Gastrocnemius medialis (tissue), 4 donors: ENCODE measurements around the gene LRRC8D. TPM values are rescaled to one million over a fixed set of nuclear protein-coding genes. Genes with fewer than 3 reads are reported as not detected.
A peak's percentile ranks its signal among the peaks of the same experiment; 100 is the strongest.

Experiments used
- ATAC-seq, 2 donors: fragments of 150-250 bp; one replicate each; pipeline ENCODE4 v1.9.1; 2016
- DNase-seq, 2 donors: peaks; one replicate each; pipeline ENCODE4 v3.0.0-alpha.2; 2019
- H3K27ac ChIP-seq, 4 donors: fragments of 200-600 bp; sonication (generic); 1 replicate in 1 of 4; 2 replicates in 3 of 4; pipeline ENCODE4 v1.5.1; 2016 to 2018; ENCODE audit warnings: mild to moderate bottlenecking in 2 of 4, moderate library complexity in 1 of 4
- H3K27me3 ChIP-seq, 3 donors: fragments of 200-600 bp; sonication (generic) in 2 of 3; 1 replicate in 1 of 3; 2 replicates in 2 of 3; pipeline versions ENCODE4 v1.5.1 to v1.6.0; 2016 to 2019; ENCODE audit warnings: mild to moderate bottlenecking in 1 of 3, moderate library complexity in 1 of 3
- H3K36me3 ChIP-seq, 2 donors: fragments of 200-600 bp; sonication (generic) in 1 of 2; one replicate each; pipeline ENCODE4 v1.5.1; 2017 to 2018
- H3K4me1 ChIP-seq, 2 donors: fragments of 200-600 bp; sonication (generic) in 1 of 2; one replicate each; pipeline ENCODE4 v1.5.1; 2016 to 2017; ENCODE audit warnings: mild to moderate bottlenecking in 2 of 2
- H3K4me3 ChIP-seq, 4 donors: fragments of 200-600 bp; sonication (generic) in 3 of 4; 1 replicate in 1 of 4; 2 replicates in 3 of 4; pipeline ENCODE4 v1.5.1; 2016 to 2019; ENCODE audit warnings: mild to moderate bottlenecking in 2 of 4
- H3K9me3 ChIP-seq, 3 donors: fragments of 200-600 bp; sonication (generic) in 2 of 3; 1 replicate in 1 of 3; 2 replicates in 2 of 3; pipeline ENCODE4 v1.5.1; 2016 to 2019
- POLR2A ChIP-seq, 2 donors: fragments of 450-650 bp; IDR thresholded peaks; one replicate each; pipeline ENCODE4 v1.6.1; 2017; ENCODE audit warnings: antibody characterized with exemption in 2 of 2, mild to moderate bottlenecking in 2 of 2, moderate library complexity in 2 of 2
- in situ Hi-C, 4 donors: fragments of 200-750 bp; cut with MboI; loops; one replicate each; pipeline versions ENCODE4 v1.15.0 to v1.8.0; 2017; ENCODE audit warnings: low sequenced_read_pairs in 4 of 4
- intact Hi-C: fragments of 100-400 bp; cut with DNase I; formaldehyde crosslinking; loops from one replicate; pipeline ENCODE4 v1.15.1; 2023; ENCODE audit warnings: low total_unique reads
- total RNA-seq, 4 donors: library from RNA; depleted of rRNA; stranded (reverse); fragments of >200 nt; gene quantifications; one replicate each; pipeline versions ENCODE4 v1.1.0 to v1.2.3, GENCODE V29; 2016
- TF ChIP-seq, protein P1 (sequence below), 5 experiments: fragments of 450-650 bp in 3 of 5; fragments of 200-600 bp in 2 of 5; sonication (generic) in 2 of 5; IDR thresholded peaks in 4 of 5; conservative IDR thresholded peaks in 1 of 5; 1 replicate in 4 of 5; 2 replicates in 1 of 5; pipeline ENCODE4 v1.5.1; 2016 to 2019; ENCODE audit warnings: antibody characterized with exemption in 5 of 5, mild to moderate bottlenecking in 3 of 5, moderate library complexity in 3 of 5

The LRRC8D gene
- total RNA-seq, 4 donors from 2014 or later = 3.0 to 15.0 (median 9.2) TPM

DNA sequence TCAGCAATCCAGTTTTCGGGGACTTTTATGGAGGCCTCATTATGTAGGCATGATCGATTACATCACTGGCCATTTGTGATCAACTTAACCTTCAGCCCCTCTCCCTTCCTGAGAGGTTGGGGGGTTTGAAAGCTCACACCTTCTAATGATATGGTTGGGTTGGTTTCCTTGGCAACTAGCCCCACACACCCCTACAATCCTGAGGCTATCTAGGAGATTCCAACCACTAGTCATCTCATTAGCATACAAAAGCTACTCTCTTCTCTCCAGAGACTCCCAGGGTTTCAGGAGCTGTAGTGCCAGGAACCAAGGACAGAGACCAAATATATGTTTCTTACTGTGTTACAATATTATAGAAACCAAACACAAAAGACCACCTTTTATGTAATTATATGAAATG, 138.9 kb downstream of the LRRC8D start:
- no peak for DNase-seq
- H3K27me3 ChIP-seq = no peaks in the 10 kb centered on the region
- intact Hi-C loops (no loop called here), in situ Hi-C loops (loop anchor here in 1 of 4 donors (10.0 kb wide), 1 partner anchor 155 kb away; no protein-coding TSS in a partner anchor)
- TF ChIP-seq POLR2A (IDR thresholded peaks at IDR 0.05) = no peak
- TF ChIP-seq, protein P1, sequence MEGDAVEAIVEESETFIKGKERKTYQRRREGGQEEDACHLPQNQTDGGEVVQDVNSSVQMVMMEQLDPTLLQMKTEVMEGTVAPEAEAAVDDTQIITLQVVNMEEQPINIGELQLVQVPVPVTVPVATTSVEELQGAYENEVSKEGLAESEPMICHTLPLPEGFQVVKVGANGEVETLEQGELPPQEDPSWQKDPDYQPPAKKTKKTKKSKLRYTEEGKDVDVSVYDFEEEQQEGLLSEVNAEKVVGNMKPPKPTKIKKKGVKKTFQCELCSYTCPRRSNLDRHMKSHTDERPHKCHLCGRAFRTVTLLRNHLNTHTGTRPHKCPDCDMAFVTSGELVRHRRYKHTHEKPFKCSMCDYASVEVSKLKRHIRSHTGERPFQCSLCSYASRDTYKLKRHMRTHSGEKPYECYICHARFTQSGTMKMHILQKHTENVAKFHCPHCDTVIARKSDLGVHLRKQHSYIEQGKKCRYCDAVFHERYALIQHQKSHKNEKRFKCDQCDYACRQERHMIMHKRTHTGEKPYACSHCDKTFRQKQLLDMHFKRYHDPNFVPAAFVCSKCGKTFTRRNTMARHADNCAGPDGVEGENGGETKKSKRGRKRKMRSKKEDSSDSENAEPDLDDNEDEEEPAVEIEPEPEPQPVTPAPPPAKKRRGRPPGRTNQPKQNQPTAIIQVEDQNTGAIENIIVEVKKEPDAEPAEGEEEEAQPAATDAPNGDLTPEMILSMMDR (IDR thresholded peaks at IDR 0.05 in 4 of 5, conservative IDR thresholded peaks at IDR 0.05 in 1 of 5) = no peak
- no peak for ATAC-seq
- no peak overlapping the region for H3K27ac ChIP-seq
- no peak overlapping the region for H3K4me3 ChIP-seq
- H3K9me3 ChIP-seq = no peaks in the 10 kb centered on the region
- H3K4me1 ChIP-seq = peaks cover 0 to 2% of the 10 kb centered on the region in 2 donors
- H3K36me3 ChIP-seq = no peaks in the 10 kb centered on the region

DNA sequence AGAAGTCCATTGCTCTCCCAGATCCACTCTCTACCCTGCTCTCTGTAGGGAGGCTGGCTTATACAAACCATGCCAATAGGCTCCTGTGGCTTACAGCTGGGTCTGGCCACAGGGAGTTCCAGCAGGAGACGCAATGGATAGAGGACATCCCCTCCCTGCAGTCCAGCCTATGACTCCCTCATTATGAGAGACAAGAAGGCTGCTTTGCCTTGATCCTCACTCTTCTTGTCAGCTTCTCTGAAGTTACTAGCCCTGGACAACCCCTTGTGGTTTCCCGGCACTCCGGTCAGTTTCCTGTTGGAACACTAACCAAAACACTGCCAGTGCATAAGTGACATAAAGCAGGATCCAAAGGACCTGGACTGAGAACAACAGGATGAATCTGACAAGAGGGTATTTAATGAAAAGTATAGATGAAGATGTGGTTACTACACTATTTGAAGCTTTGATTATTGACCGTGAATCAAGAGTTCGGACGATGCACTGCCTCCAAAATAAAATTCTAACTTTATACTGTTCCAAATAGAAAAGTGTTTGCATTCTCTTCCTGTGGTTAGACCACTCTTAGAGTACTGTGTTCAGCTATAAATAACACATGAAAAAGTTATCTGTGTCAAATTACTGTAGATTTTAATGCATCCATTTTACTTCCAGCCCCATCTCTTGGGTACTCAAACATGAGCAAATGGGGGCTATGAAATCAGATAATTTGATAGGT, 141.4 kb downstream of the LRRC8D start:
- no peak for ATAC-seq
- H3K4me1 ChIP-seq = peaks cover 0 to 2% of the 10 kb centered on the region in 2 donors
- TF ChIP-seq, protein P1 (IDR thresholded peaks at IDR 0.05 in 4 of 5, conservative IDR thresholded peaks at IDR 0.05 in 1 of 5) = no peak
- no peak for TF ChIP-seq POLR2A (IDR thresholded peaks at IDR 0.05)
- intact Hi-C loops (no loop called here), in situ Hi-C loops (no loop called here)
- H3K4me3 ChIP-seq = no peak overlapping the region
- DNase-seq = no peak
- H3K36me3 ChIP-seq = no peaks in the 10 kb centered on the region
- H3K27me3 ChIP-seq = no peaks in the 10 kb centered on the region
- no peaks in the 10 kb centered on the region for H3K9me3 ChIP-seq
- no peak overlapping the region for H3K27ac ChIP-seq

DNA sequence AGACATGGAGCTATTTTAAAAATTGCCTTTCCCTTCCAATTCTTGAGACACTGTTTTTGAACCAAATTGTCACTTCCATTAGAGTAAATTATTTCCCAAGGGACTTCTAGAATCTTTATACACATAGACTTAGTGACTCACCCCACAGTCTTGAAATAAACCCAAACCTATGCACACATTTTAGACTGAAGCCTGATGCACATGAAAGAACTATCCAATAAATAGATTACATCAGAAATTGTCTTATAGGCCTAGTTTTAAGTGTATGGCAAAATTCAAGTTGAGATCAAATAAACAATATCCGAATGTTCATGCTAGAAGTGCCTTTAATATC, 141.9 kb downstream of the LRRC8D start:
- no peak for DNase-seq
- TF ChIP-seq, protein P1 (IDR thresholded peaks at IDR 0.05 in 4 of 5, conservative IDR thresholded peaks at IDR 0.05 in 1 of 5) = no peak
- no peak for TF ChIP-seq POLR2A (IDR thresholded peaks at IDR 0.05)
- Histone ChIP-seq H3K4me3 (no peak overlapping the region), H3K36me3 (no peaks in the 10 kb centered on the region), H3K27ac (no peak overlapping the region), H3K9me3 (no peaks in the 10 kb centered on the region), H3K4me1 (peaks cover 0 to 2% of the 10 kb centered on the region in 2 donors), H3K27me3 (no peaks in the 10 kb centered on the region)
- ATAC-seq = no peak
- intact Hi-C loops (no loop called here), in situ Hi-C loops (no loop called here)

DNA sequence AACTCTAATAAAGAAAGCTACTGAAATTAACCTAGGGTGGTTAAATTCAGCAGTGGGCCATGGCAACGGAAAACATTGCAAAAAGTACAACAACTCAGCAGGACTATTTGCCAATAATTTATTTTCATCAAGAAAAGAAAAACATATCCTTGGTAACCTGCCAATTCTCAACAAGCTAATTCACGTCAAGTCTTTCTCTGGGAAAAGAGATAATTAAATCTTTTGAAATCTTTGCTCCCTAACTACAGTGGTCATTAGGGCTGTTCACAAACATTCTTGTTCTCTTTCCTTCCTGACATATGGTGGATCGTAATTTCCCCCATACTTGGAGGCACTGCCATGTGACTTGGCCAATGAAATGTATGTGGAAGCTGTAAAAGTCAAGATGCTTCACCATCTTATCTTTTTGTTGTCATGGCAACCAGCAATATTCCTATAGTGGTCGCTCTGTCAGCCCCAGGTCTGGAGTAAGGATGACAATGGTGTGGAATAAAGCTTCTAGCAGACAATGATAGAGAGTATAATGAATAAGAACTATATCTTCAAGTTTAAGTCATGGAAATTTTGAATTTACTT, 144.4 kb downstream of the LRRC8D start:
- in situ Hi-C loops (no loop called here), intact Hi-C loops (no loop called here)
- Histone ChIP-seq H3K36me3 (no peaks in the 10 kb centered on the region), H3K4me3 (no peak overlapping the region), H3K27ac (peak overlapping the region in 1 of 4 donors; percentile 29), H3K4me1 (peaks cover 0 to 2% of the 10 kb centered on the region in 2 donors), H3K9me3 (no peaks in the 10 kb centered on the region), H3K27me3 (no peaks in the 10 kb centered on the region)
- DNase-seq = no peak
- no peak for ATAC-seq
- no peak for TF ChIP-seq POLR2A (IDR thresholded peaks at IDR 0.05)
- TF ChIP-seq, protein P1 (IDR thresholded peaks at IDR 0.05 in 4 of 5, conservative IDR thresholded peaks at IDR 0.05 in 1 of 5) = no peak
